ENCODE measurements around the gene LGALS7.
"Not testable (repeated sequence)": the region's sequence is repeated elsewhere in the genome, so short reads cannot be mapped to it uniquely, and the experiment has no call there.

DNA sequence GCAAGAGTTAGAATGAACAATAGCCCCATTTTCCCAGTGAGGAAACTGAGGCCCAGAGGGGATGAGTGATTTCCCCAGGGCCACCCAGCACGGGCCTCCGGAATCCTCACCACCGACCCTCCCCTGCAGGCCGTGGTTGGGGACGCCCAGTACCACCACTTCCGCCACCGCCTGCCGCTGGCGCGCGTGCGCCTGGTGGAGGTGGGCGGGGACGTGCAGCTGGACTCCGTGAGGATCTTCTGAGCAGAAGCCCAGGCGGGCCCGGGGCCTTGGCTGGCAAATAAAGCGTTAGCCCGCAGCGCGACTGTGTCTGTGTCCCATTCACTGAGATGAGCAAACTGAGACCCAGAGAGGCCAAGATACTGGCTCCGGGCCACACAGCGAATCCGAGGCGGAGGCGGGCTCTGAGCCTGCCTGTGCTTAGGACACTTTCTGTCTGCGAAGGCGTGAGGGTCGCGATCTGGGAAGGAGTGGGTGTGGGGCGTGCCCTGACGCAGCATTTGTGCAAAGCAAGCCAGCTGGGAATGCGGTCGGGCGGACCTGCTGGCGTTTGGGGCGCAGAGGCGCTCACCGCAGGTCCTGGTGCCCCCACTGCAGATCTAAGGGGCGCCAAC, 18.2 kb upstream of the LGALS7 start:
- TF ChIP-seq, protein P1, sequence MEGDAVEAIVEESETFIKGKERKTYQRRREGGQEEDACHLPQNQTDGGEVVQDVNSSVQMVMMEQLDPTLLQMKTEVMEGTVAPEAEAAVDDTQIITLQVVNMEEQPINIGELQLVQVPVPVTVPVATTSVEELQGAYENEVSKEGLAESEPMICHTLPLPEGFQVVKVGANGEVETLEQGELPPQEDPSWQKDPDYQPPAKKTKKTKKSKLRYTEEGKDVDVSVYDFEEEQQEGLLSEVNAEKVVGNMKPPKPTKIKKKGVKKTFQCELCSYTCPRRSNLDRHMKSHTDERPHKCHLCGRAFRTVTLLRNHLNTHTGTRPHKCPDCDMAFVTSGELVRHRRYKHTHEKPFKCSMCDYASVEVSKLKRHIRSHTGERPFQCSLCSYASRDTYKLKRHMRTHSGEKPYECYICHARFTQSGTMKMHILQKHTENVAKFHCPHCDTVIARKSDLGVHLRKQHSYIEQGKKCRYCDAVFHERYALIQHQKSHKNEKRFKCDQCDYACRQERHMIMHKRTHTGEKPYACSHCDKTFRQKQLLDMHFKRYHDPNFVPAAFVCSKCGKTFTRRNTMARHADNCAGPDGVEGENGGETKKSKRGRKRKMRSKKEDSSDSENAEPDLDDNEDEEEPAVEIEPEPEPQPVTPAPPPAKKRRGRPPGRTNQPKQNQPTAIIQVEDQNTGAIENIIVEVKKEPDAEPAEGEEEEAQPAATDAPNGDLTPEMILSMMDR (IDR thresholded peaks at IDR 0.05): not testable (repeated sequence)
- not testable (repeated sequence) for TF ChIP-seq TCF7L2 (IDR thresholded peaks at IDR 0.05; ENCODE audit: low read depth, low read length)
